Common myeloid progenitor, CD34-positive (primary cell): ENCODE results near the gene STRA8. TPM values are rescaled to one million over a fixed set of nuclear protein-coding genes. Genes with fewer than 3 reads are reported as not detected.

Experiments
- CTCF ChIA-PET: fragments of 350-600 bp; sonication (Branson Sonifier 250); formaldehyde crosslinking; loops from one replicate; lab custom pipeline; 2021; ENCODE audit warnings: antibody characterized with exemption; lab: Charles Lee
- POLR2A ChIA-PET: fragments of 350-600 bp; sonication (Branson Sonifier 250); formaldehyde crosslinking; loops from one replicate; lab custom pipeline; 2021; ENCODE audit warnings: antibody characterized with exemption; lab: Charles Lee
- DNase-seq, 3 donors: peaks; one replicate each; pipeline versions ENCODE4 v3.0.0 to v3.0.0-alpha.2; 2013
- H3K27ac ChIP-seq, 2 experiments: 1 replicate in 1 of 2; 2 replicates in 1 of 2; pipeline ENCODE4 v1.7.0; 2013; ENCODE audit warnings: inconsistent platforms in 2 of 2, low read length in 2 of 2, mild to moderate bottlenecking in 2 of 2, low read depth in 1 of 2, moderate library complexity in 1 of 2; ENCODE audit not compliant: severe bottlenecking in 2 of 2, insufficient read depth in 1 of 2, poor library complexity in 1 of 2
- H3K27me3 ChIP-seq, 5 experiments: replicated peaks in 2 of 5; 1 replicate in 3 of 5; 2 replicates in 2 of 5; pipeline versions ENCODE4 v1.6.1 to v1.7.0; 2013; ENCODE audit warnings: low read length in 4 of 5, mild to moderate bottlenecking in 2 of 5, moderate library complexity in 2 of 5, inconsistent platforms in 1 of 5; ENCODE audit not compliant: insufficient read depth in 5 of 5, control insufficient read depth in 4 of 5
- H3K36me3 ChIP-seq, 4 experiments: 1 replicate in 2 of 4; 2 replicates in 2 of 4; pipeline versions ENCODE4 v1.6.1 to v1.7.0; 2013; ENCODE audit warnings: low read length in 3 of 4, control low read depth in 1 of 4, mild to moderate bottlenecking in 1 of 4; ENCODE audit not compliant: control insufficient read depth in 4 of 4, insufficient read depth in 4 of 4
- H3K4me1 ChIP-seq, 4 experiments: 1 replicate in 3 of 4; 2 replicates in 1 of 4; pipeline versions ENCODE4 v1.6.1 to v1.7.1; 2013; ENCODE audit warnings: low read length in 3 of 4, mild to moderate bottlenecking in 3 of 4, control low read depth in 1 of 4, inconsistent platforms in 1 of 4, moderate library complexity in 1 of 4; ENCODE audit not compliant: control insufficient read depth in 4 of 4, insufficient read depth in 4 of 4; ENCODE audit errors: control extremely low read depth in 1 of 4
- H3K4me3 ChIP-seq, 7 experiments: 1 replicate in 4 of 7; 2 replicates in 3 of 7; pipeline versions ENCODE4 v1.5.1 to v1.7.0; 2013; ENCODE audit warnings: mild to moderate bottlenecking in 7 of 7, low read length in 6 of 7, moderate library complexity in 6 of 7, inconsistent platforms in 2 of 7, low read depth in 2 of 7, control low read depth in 1 of 7; ENCODE audit not compliant: insufficient read depth in 4 of 7, control insufficient read depth in 1 of 7; ENCODE audit errors: extremely low read depth in 1 of 7
- H3K9me3 ChIP-seq, 5 experiments: 1 replicate in 4 of 5; 2 replicates in 1 of 5; pipeline versions ENCODE4 v1.6.1 to v1.7.1; 2013; ENCODE audit warnings: low read length in 4 of 5, mild to moderate bottlenecking in 2 of 5, inconsistent platforms in 1 of 5, low read depth in 1 of 5, moderate library complexity in 1 of 5; ENCODE audit not compliant: control insufficient read depth in 4 of 5, insufficient read depth in 2 of 5; ENCODE audit errors: control extremely low read depth in 1 of 5
- WGBS: methylation state at CpG from one replicate; pipeline ENCODE4 v1.1.5; 2013; ENCODE audit not compliant: insufficient coverage; 5-methylcytosine and 5-hydroxymethylcytosine counted together
- polyA plus RNA-seq: library from polyadenylated mRNA; unstranded; fragments of 120-200 nt; gene quantifications from one replicate; pipeline ENCODE4 v1.2.1, GENCODE V29; 2013

The STRA8 gene
- polyA plus RNA-seq = not detected

- Histone ChIP-seq H3K36me3 (no peaks in the 10 kb centered on the region), H3K4me1 (peaks cover 0 to 8% (median 3%) of the 10 kb centered on the region in 4 experiments), H3K4me3 (no peak within 1 kb of the TSS), H3K27ac (no peak within 1 kb of the TSS), H3K27me3 (no peaks in the 10 kb centered on the region), H3K9me3 (no peaks in the 10 kb centered on the region)
- POLR2A ChIA-PET = no interaction called here
- no peak for DNase-seq
- WGBS = 92% methylated on average over 17 of the region's 28 CpGs
- CTCF ChIA-PET = interaction anchor here (1.7 to 3.0 kb wide), 3 partner anchors 11 to 41 kb away, joined by 5 to 13 read pairs (median 5); no protein-coding TSS in a partner anchor
These were observed at the start of gene STRA8 for GRCh38 chr7:135233570-135233969. TSS of gene STRA8 (plus strand) at chr7:135233838. CDS start at chr7:135240525, 6,687 bp downstream.

- Histone ChIP-seq H3K4me3 (no peak overlapping the region), H3K36me3 (peaks cover 11 to 90% (median 58%) of the 10 kb centered on the region in 4 experiments), H3K27me3 (no peaks in the 10 kb centered on the region), H3K9me3 (peaks cover 3 to 39% (median 26%) of the 10 kb centered on the region in 5 experiments), H3K4me1 (peaks cover 0 to 6% (median 0%) of the 10 kb centered on the region in 4 experiments), H3K27ac (no peak overlapping the region)
- ChIA-PET CTCF (interaction anchor here (0.9 to 1.8 kb wide), 4 partner anchors 8 to 198 kb away, joined by 3 read pairs; partner anchors contain the start of gene AGBL3), POLR2A (interaction anchor here (0.6 kb wide), 1 partner anchor 197 kb away, joined by 4 read pairs; no protein-coding TSS in a partner anchor)
- 94% methylated on average over 3 of the region's 5 CpGs for WGBS
- DNase-seq = no peak
These were observed 49.3 kb upstream of the STRA8 start for GRCh38 chr7:135184254-135184841.

GRCh38 chr7:135185471-135186260, 48.0 kb upstream of the STRA8 start:
- Histone ChIP-seq H3K27ac (no peak overlapping the region), H3K4me1 (peaks cover 0 to 6% (median 0%) of the 10 kb centered on the region in 4 experiments), H3K9me3 (peaks cover 3 to 30% (median 26%) of the 10 kb centered on the region in 5 experiments), H3K4me3 (no peak overlapping the region), H3K36me3 (peaks cover 13 to 98% (median 64%) of the 10 kb centered on the region in 4 experiments), H3K27me3 (no peaks in the 10 kb centered on the region)
- WGBS = 42% methylated on average over 4 of the region's 7 CpGs
- CTCF ChIA-PET = interaction anchor here (1.0 to 1.8 kb wide), 4 partner anchors 10 to 38 kb away, joined by 3 to 4 read pairs (median 3); partner anchors contain the start of gene TMEM140
- DNase-seq = no peak
- POLR2A ChIA-PET = interaction anchor here (1.1 kb wide), 1 partner anchor 26 kb away, joined by 3 read pairs; no protein-coding TSS in a partner anchor

GRCh38 chr7:135186261-135186540, 47.4 kb upstream of the STRA8 start:
- Histone ChIP-seq H3K27me3 (no peaks in the 10 kb centered on the region), H3K9me3 (peaks cover 3 to 25% (median 21%) of the 10 kb centered on the region in 5 experiments), H3K4me1 (peaks cover 0 to 6% (median 0%) of the 10 kb centered on the region in 4 experiments), H3K4me3 (no peak overlapping the region), H3K36me3 (peaks cover 15 to 97% (median 67%) of the 10 kb centered on the region in 4 experiments), H3K27ac (no peak overlapping the region)
- POLR2A ChIA-PET = interaction anchor here (1.1 kb wide), 1 partner anchor 26 kb away, joined by 3 read pairs; no protein-coding TSS in a partner anchor
- DNase-seq = no peak
- WGBS = 100% methylated on average over 3 of the region's 3 CpGs
- CTCF ChIA-PET = interaction anchor here (1.0 to 1.2 kb wide), 2 partner anchors 15 to 39 kb away, joined by 3 to 4 read pairs; partner anchors contain the start of gene TMEM140

GRCh38 chr7:135186841-135187253, 46.8 kb upstream of the STRA8 start:
- DNase-seq = no peak
- ChIA-PET CTCF (no interaction called here), POLR2A (interaction anchor here (0.6 to 1.1 kb wide), 2 partner anchors 25 to 163 kb away, joined by 3 read pairs; no protein-coding TSS in a partner anchor)
- Histone ChIP-seq H3K4me3 (no peak overlapping the region), H3K9me3 (peaks cover 3 to 19% (median 14%) of the 10 kb centered on the region in 5 experiments), H3K27me3 (no peaks in the 10 kb centered on the region), H3K27ac (no peak overlapping the region), H3K36me3 (peaks cover 16 to 97% (median 66%) of the 10 kb centered on the region in 4 experiments), H3K4me1 (peaks cover 0 to 6% (median 0%) of the 10 kb centered on the region in 4 experiments)
- 90% methylated on average over 12 of the region's 12 CpGs for WGBS

GRCh38 chr7:135188298-135188984, 45.2 kb upstream of the STRA8 start:
- 98% methylated on average over 11 of the region's 12 CpGs for WGBS
- H3K36me3 ChIP-seq = peaks cover 9 to 97% (median 66%) of the 10 kb centered on the region in 4 experiments
- no peak for DNase-seq
- H3K27me3 ChIP-seq = no peaks in the 10 kb centered on the region
- peaks cover 0 to 6% (median 0%) of the 10 kb centered on the region in 4 experiments for H3K4me1 ChIP-seq
- peaks cover 0 to 6% (median 3%) of the 10 kb centered on the region in 5 experiments for H3K9me3 ChIP-seq
- H3K27ac ChIP-seq = no peak overlapping the region
- CTCF ChIA-PET = interaction anchor here (0.7 to 2.0 kb wide), 4 partner anchors 8 to 35 kb away, joined by 4 to 7 read pairs (median 4); no protein-coding TSS in a partner anchor
- POLR2A ChIA-PET = no interaction called here
- no peak overlapping the region for H3K4me3 ChIP-seq
